Tibial nerve (tissue), 4 donors: ENCODE results near the gene TNP2.

Experiments
- CTCF ChIP-seq, 5 experiments: fragments of 200-600 bp in 3 of 5; fragments of 450-650 bp in 2 of 5; sonication (generic) in 3 of 5; IDR thresholded peaks; one replicate each; pipeline ENCODE4 v1.5.1; 2016 to 2019; ENCODE audit warnings: antibody characterized with exemption in 5 of 5, mild to moderate bottlenecking in 3 of 5, moderate library complexity in 2 of 5
- EP300 ChIP-seq, 2 donors: sonication (generic); formaldehyde crosslinking; IDR thresholded peaks; one replicate each; pipeline ENCODE4 v1.6.1; 2017; ENCODE audit warnings: antibody characterized with exemption in 2 of 2, mild to moderate bottlenecking in 1 of 2
- POLR2A ChIP-seq, 2 donors: fragments of 450-650 bp; IDR thresholded peaks; one replicate each; pipeline ENCODE4 v1.6.1; 2017; ENCODE audit warnings: antibody characterized with exemption in 2 of 2, mild to moderate bottlenecking in 2 of 2, moderate library complexity in 2 of 2

DNA sequence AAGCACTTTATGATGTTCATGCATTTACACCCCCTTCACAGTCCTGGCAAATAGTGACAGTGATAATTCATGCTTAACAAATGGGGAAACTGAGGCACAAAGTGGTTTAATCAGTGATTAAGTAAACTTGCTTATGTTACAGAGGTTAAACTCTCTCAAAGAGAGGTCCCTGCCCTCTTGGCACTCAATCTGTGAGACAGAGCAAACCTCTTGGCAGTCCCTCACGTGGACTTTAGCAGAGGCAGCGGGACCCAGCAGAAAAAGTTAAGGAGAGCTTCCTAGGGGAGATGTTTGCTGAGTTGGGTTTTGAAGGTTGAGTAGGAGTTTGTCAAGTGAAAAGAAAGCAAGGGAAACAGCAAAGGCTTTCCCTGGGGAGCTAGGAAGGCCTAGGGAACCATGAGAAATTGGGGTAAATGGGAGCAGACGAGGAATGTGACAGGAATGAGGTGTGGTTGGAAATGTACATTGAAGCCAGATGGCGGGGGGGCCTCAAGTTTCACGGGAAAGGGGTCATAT, 23.8 kb downstream of the TNP2 start:
- TF ChIP-seq EP300 (IDR thresholded peaks at IDR 0.05) (no peak), CTCF (IDR thresholded peaks at IDR 0.05) (no peak), POLR2A (IDR thresholded peaks at IDR 0.05) (no peak)
